SK-N-SH (cell line): ENCODE results near the gene THAP8. TPM values are rescaled to one million over a fixed set of nuclear protein-coding genes. Genes with fewer than 3 reads are reported as not detected.
"Not testable (repeated sequence)": the region's sequence is repeated elsewhere in the genome, so short reads cannot be mapped to it uniquely, and the experiment has no call there.

Source experiments
- CTCF ChIA-PET: fragments of 300-600, 350-600 bp; formaldehyde crosslinking; extraction: SDS; loops from one replicate; lab custom pipeline; 2021; lab: Yijun Ruan, JAX
- POLR2A ChIA-PET: fragments of 350-600 bp; sonication (Branson Sonifier 250); formaldehyde crosslinking; extraction: SDS; loops from one replicate; lab custom pipeline; 2020; ENCODE audit warnings: antibody characterized with exemption, inconsistent platforms; lab: Yijun Ruan, JAX
- DNase-seq: peaks from one replicate; pipeline ENCODE4 v3.0.0; 2012
- H2AFZ ChIP-seq: fragments of 200-600 bp; sonication (generic); 2 replicates; pipeline ENCODE4 v1.8.1; 2016; ENCODE audit warnings: antibody characterized with exemption, mild to moderate bottlenecking, low read depth
- H3F3A ChIP-seq: fragments of 200-600 bp; sonication (generic); replicated peaks from 2 replicates; pipeline ENCODE3; 2016; ENCODE audit warnings: antibody characterized with exemption, mild to moderate bottlenecking; ENCODE audit not compliant: insufficient read depth
- H3K27ac ChIP-seq, 2 experiments: fragments of 200-500 bp in 1 of 2; fragments of 200-600 bp in 1 of 2; sonication (Bioruptor generic) in 1 of 2; sonication (generic), shearing (Covaris generic) in 1 of 2; 2 replicates each; pipeline versions ENCODE4 v1.5.1 to v1.6.1; 2014 to 2016; ENCODE audit warnings: low read depth in 2 of 2, inconsistent platforms in 1 of 2, low read length in 1 of 2, mild to moderate bottlenecking in 1 of 2, mixed read lengths in 1 of 2
- H3K27me3 ChIP-seq: fragments of 200-600 bp; sonication (generic), shearing (Covaris generic); 2 replicates; pipeline ENCODE4 v1.6.1; 2016; ENCODE audit warnings: mixed run types; ENCODE audit not compliant: insufficient read depth
- H3K36me3 ChIP-seq, 2 experiments: fragments of 200-500 bp in 1 of 2; fragments of 200-600 bp in 1 of 2; sonication (Bioruptor generic) in 1 of 2; sonication (generic) in 1 of 2; replicated peaks in 1 of 2; 2 replicates each; pipeline versions ENCODE3 to v1.5.1; 2014 to 2016; ENCODE audit warnings: low read length in 1 of 2, mild to moderate bottlenecking in 1 of 2; ENCODE audit not compliant: insufficient read depth in 2 of 2, control insufficient read depth in 1 of 2
- H3K4me1 ChIP-seq, 2 experiments: fragments of 200-500 bp in 1 of 2; fragments of 200-600 bp in 1 of 2; sonication (Bioruptor generic) in 1 of 2; sonication (generic), shearing (Covaris generic) in 1 of 2; 2 replicates each; pipeline versions ENCODE4 v1.5.1 to v1.6.1; 2014 to 2016; ENCODE audit warnings: low read depth in 1 of 2, low read length in 1 of 2, mixed run types in 1 of 2; ENCODE audit not compliant: insufficient read depth in 2 of 2, control insufficient read depth in 1 of 2
- H3K4me2 ChIP-seq: fragments of 200-600 bp; sonication (generic), shearing (Covaris generic); 2 replicates; pipeline ENCODE4 v1.6.1; 2017; ENCODE audit warnings: mixed run types
- H3K4me3 ChIP-seq, 2 experiments: fragments of 200-500 bp in 1 of 2; fragments of 200-600 bp in 1 of 2; sonication (Bioruptor generic) in 1 of 2; sonication (generic), shearing (Covaris generic) in 1 of 2; 2 replicates each; pipeline versions ENCODE4 v1.5.1 to v1.8.1; 2014 to 2016; ENCODE audit warnings: low read depth in 2 of 2, inconsistent platforms in 1 of 2, low read length in 1 of 2, mild to moderate bottlenecking in 1 of 2, mixed read lengths in 1 of 2, moderate library complexity in 1 of 2
- H3K79me2 ChIP-seq: fragments of 200-600 bp; sonication (generic); 2 replicates; pipeline ENCODE4 v1.8.1; 2017; ENCODE audit warnings: mild to moderate bottlenecking; ENCODE audit not compliant: insufficient read depth
- H3K9ac ChIP-seq: fragments of 200-600 bp; sonication (generic); 2 replicates; pipeline ENCODE4 v1.6.1; 2017; ENCODE audit warnings: mixed run types
- H3K9me2 ChIP-seq: fragments of 200-600 bp; sonication (generic); 2 replicates; pipeline ENCODE4 v1.6.1; 2017; ENCODE audit warnings: mixed run types
- H3K9me3 ChIP-seq: fragments of 200-600 bp; sonication (generic); 2 replicates; pipeline ENCODE4 v1.6.1; 2017; ENCODE audit warnings: mixed run types, mild to moderate bottlenecking, moderate library complexity
- H4K20me1 ChIP-seq: fragments of 200-600 bp; sonication (generic); 2 replicates; pipeline ENCODE4 v1.6.1; 2017; ENCODE audit warnings: mild to moderate bottlenecking, mixed run types; ENCODE audit not compliant: insufficient read depth
- CHD2 ChIP-seq: fragments of 150-350 bp; IDR thresholded peaks from 2 replicates; pipeline ENCODE4 v1.6.1; 2018; ENCODE audit warnings: low read length; ENCODE audit not compliant: partially characterized antibody
- CTCF ChIP-seq: fragments of 200-600 bp; sonication (generic); IDR thresholded peaks from 2 replicates; pipeline ENCODE4 v1.6.1; 2017; ENCODE audit warnings: antibody characterized with exemption, mild to moderate bottlenecking, moderate library complexity
- EZH2phosphoT487 ChIP-seq: fragments of 200-600 bp; sonication (generic); IDR thresholded peaks from 2 replicates; pipeline ENCODE4 v1.6.1; 2017; ENCODE audit warnings: low read depth, mixed run types, mild to moderate bottlenecking, antibody characterized with exemption, moderate library complexity, borderline replicate concordance
- FOSL2 ChIP-seq: IDR thresholded peaks from 2 replicates; pipeline ENCODE4 v1.4.0; 2012; ENCODE audit warnings: low read depth, mild to moderate bottlenecking, moderate library complexity, borderline replicate concordance
- FOXM1 ChIP-seq: IDR thresholded peaks from 2 replicates; pipeline ENCODE4 v1.4.0; 2012; ENCODE audit warnings: low read depth, mild to moderate bottlenecking
- GABPA ChIP-seq: IDR thresholded peaks from 2 replicates; pipeline ENCODE4 v1.4.0; 2012; ENCODE audit warnings: low read depth, mild to moderate bottlenecking
- MAX ChIP-seq: IDR thresholded peaks from 2 replicates; pipeline ENCODE4 v1.4.0; 2012; ENCODE audit warnings: low read depth
- NFIC ChIP-seq: IDR thresholded peaks from 2 replicates; pipeline ENCODE4 v1.4.0; 2012; ENCODE audit warnings: borderline replicate concordance
- RAD21 ChIP-seq: IDR thresholded peaks from 2 replicates; pipeline ENCODE4 v1.6.1; 2012; ENCODE audit warnings: mild to moderate bottlenecking, low read length
- RCOR1 ChIP-seq: fragments of 150-350 bp; IDR thresholded peaks from 2 replicates; pipeline ENCODE4 v1.6.1; 2017; ENCODE audit warnings: antibody characterized with exemption, low read length
- RFX5 ChIP-seq: IDR thresholded peaks from 2 replicates; pipeline ENCODE4 v1.6.1; 2012; ENCODE audit warnings: mild to moderate bottlenecking, improper control_type of control experiment, low read length
- RXRA ChIP-seq: IDR thresholded peaks from 2 replicates; pipeline ENCODE4 v1.4.0; 2012; ENCODE audit warnings: low read depth, mild to moderate bottlenecking, borderline replicate concordance
- SMC3 ChIP-seq: IDR thresholded peaks from 2 replicates; pipeline ENCODE4 v1.6.1; 2012; ENCODE audit warnings: low read depth, low read length, improper control_type of control experiment
- TAF1 ChIP-seq: IDR thresholded peaks from 2 replicates; pipeline ENCODE4 v1.6.1; 2012; ENCODE audit warnings: low read depth, mild to moderate bottlenecking, low read length, moderate library complexity, borderline replicate concordance
- TCF12 ChIP-seq: IDR thresholded peaks from 2 replicates; pipeline ENCODE4 v1.4.0; 2012
- WGBS: methylation state at CpG from one replicate; pipeline ENCODE4 v1.1.6; 2017; ENCODE audit warnings: low lambda C conversion rate; 5-methylcytosine and 5-hydroxymethylcytosine counted together
- polyA plus RNA-seq, 3 experiments: library from polyadenylated mRNA; depleted of rRNA; stranded (reverse); fragments of >200 nt; gene quantifications; 2 replicates each; pipeline ENCODE4 v1.2.3, GENCODE V29; 2012
- TF ChIP-seq, protein P1 (sequence below): IDR thresholded peaks from 2 replicates; pipeline ENCODE4; 2012
- TF ChIP-seq, protein P2 (sequence below): fragments of 150-350 bp; IDR thresholded peaks from 2 replicates; pipeline ENCODE4 v1.6.1; 2017; ENCODE audit warnings: antibody characterized with exemption, low read length, low read depth, borderline replicate concordance

The THAP8 gene
- polyA plus RNA-seq, 1 of the 3 experiments (the other 2 are of a cell fraction) = 6.3 TPM

DNA sequence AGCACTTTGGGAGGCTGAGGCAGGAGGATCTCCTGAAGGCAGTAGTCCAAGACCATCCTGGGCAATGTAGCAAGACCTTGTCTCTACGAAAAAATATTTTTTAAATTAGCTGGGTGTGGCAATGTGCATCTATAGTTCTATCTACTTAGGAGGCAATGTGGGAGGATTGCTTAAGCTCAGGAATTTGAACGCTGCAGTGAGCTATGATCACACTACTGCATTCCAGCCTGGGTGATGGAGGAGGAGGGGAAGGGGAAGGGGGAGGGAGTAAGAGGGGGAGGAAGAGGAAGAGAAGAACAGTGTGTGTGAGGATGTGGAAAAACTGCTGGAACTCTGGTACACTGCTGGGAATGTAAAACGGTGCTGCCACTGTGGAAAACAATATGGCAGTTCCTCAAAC, 12.3 kb downstream of the THAP8 start (continued):
- no peak for TF ChIP-seq TAF1
- TF ChIP-seq NFIC = no peak
- no peak for TF ChIP-seq FOXM1

DNA sequence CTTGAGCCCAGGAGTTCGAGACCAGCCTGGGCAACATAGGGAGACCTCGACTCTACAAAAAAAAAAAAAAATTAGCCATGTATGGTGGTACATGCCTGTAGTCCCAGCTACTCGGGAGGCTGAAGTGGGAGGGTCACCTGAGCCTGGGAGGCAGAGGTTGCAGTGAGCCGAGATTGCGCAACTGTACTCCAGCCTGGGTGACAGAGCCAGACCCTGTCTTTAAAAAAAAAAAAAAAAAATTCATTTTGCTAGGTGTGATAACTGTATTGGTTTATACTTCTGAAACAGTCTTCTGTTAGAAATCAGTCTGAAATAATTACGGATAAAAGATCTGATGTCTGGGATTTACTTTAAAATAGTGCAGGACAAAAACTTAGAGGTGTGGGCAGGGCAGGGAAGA, 13.0 kb downstream of the THAP8 start:
- H3K4me3 ChIP-seq, H2AFZ ChIP-seq, H4K20me1 ChIP-seq, DNase-seq, H3K9ac ChIP-seq, CTCF ChIA-PET, H3K4me2 ChIP-seq, H3K9me3 ChIP-seq, H3K4me1 ChIP-seq, H3K79me2 ChIP-seq, H3K27ac ChIP-seq, H3K36me3 ChIP-seq, H3F3A ChIP-seq, H3K27me3 ChIP-seq, H3K9me2 ChIP-seq, POLR2A ChIA-PET: not testable (repeated sequence)
- 92% methylated on average over 6 of the region's 6 CpGs for WGBS

GRCh38 chr19:36040495-36040894, 13.6 kb downstream of the THAP8 start:
- ChIA-PET POLR2A (no interaction called here), CTCF (no interaction called here)
- WGBS = 94% methylated on average over 6 of the region's 6 CpGs
- Histone ChIP-seq H3F3A (no peaks in the 10 kb centered on the region), H3K4me1 (peaks cover 0 to 4% of the 10 kb centered on the region in 2 experiments; a peak in 1 of 4 replicates)
- TF ChIP-seq RXRA = no peak
- TF ChIP-seq CTCF = no peak
- TF ChIP-seq, protein P1, sequence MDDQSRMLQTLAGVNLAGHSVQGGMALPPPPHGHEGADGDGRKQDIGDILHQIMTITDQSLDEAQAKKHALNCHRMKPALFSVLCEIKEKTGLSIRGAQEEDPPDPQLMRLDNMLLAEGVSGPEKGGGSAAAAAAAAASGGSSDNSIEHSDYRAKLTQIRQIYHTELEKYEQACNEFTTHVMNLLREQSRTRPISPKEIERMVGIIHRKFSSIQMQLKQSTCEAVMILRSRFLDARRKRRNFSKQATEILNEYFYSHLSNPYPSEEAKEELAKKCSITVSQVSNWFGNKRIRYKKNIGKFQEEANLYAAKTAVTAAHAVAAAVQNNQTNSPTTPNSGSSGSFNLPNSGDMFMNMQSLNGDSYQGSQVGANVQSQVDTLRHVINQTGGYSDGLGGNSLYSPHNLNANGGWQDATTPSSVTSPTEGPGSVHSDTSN = no peak
- no peak for TF ChIP-seq RFX5
- TF ChIP-seq TCF12 = no peak
- no peak for TF ChIP-seq EZH2phosphoT487
- no peak for TF ChIP-seq MAX
- no peak for TF ChIP-seq SMC3
- TF ChIP-seq FOSL2 = no peak
- TF ChIP-seq RCOR1 = no peak
- no peak for TF ChIP-seq RAD21
- TF ChIP-seq CHD2 = no peak
- TF ChIP-seq GABPA = no peak
- TF ChIP-seq, protein P2, sequence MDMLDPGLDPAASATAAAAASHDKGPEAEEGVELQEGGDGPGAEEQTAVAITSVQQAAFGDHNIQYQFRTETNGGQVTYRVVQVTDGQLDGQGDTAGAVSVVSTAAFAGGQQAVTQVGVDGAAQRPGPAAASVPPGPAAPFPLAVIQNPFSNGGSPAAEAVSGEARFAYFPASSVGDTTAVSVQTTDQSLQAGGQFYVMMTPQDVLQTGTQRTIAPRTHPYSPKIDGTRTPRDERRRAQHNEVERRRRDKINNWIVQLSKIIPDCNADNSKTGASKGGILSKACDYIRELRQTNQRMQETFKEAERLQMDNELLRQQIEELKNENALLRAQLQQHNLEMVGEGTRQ = no peak
- no peak for TF ChIP-seq FOXM1
- TF ChIP-seq, all 33 proteins: peak for 0
- Histone ChIP-seq H3K79me2 (no peaks in the 10 kb centered on the region), H3K27me3 (no peaks in the 10 kb centered on the region), H2AFZ (no peak overlapping the region), H3K4me3 (no peak overlapping the region), H3K4me2 (no peak overlapping the region), H3K9me2 (no peaks in the 10 kb centered on the region), H4K20me1 (no peaks in the 10 kb centered on the region), H3K27ac (no peak overlapping the region), H3K9ac (no peak overlapping the region), H3K36me3 (no peaks in the 10 kb centered on the region), H3K9me3 (no peaks in the 10 kb centered on the region)
- DNase-seq = no peak
